ENCODE measurements around the gene NRCAM. TPM values are rescaled to one million over a fixed set of nuclear protein-coding genes. Genes with fewer than 3 reads are reported as not detected.

NRCAM gene
- total RNA-seq, 1 donor from 2014 or later: 9.3 TPM

GRCh38 chr7:108464743-108465142 is 8.5 kb upstream of the NRCAM start:
- H2AFZ ChIP-seq (ENCODE audit: low read depth, low read length): no peak overlapping the region
- no peaks in the 10 kb centered on the region for H3K9me3 ChIP-seq (ENCODE audit: insufficient read depth, low read depth, low read length)
- H3K4me3 ChIP-seq (ENCODE audit: insufficient read depth, low read depth, low read length): no peak overlapping the region
- Mint-ChIP-seq H3K4me3 (ENCODE audit: unreplicated experiment) (no peak overlapping the region), H3K4me1 (ENCODE audit: low read depth, unreplicated experiment) (peaks cover 6% of the 10 kb centered on the region), H3K36me3 (ENCODE audit: low read depth, unreplicated experiment) (no peaks in the 10 kb centered on the region), H3K9me3 (ENCODE audit: unreplicated experiment) (no peaks in the 10 kb centered on the region), H3K27ac (ENCODE audit: unreplicated experiment) (no peak overlapping the region), H3K27me3 (ENCODE audit: low read depth, unreplicated experiment) (no peaks in the 10 kb centered on the region)
- DNase-seq (ENCODE audit: low read depth) (no peak), FAIRE-seq (no peak)
- H3K27ac ChIP-seq (ENCODE audit: low read depth, low read length): no peak overlapping the region
- no peaks in the 10 kb centered on the region for H3K36me3 ChIP-seq (ENCODE audit: insufficient read depth, low read length)
- H4K20me1 ChIP-seq (ENCODE audit: insufficient read depth, low read length): no peaks in the 10 kb centered on the region
- H3K79me2 ChIP-seq (ENCODE audit: insufficient read depth, low read length): no peaks in the 10 kb centered on the region
- H3K27me3 ChIP-seq (ENCODE audit: insufficient read depth, low read length): no peaks in the 10 kb centered on the region
- no peak overlapping the region for H3K9ac ChIP-seq (ENCODE audit: low read length)
- H3K4me1 ChIP-seq (ENCODE audit: insufficient read depth, low read length): no peaks in the 10 kb centered on the region
- TF ChIP-seq EZH2 (IDR thresholded peaks at IDR 0.05; ENCODE audit: insufficient read depth, low read length) (no peak), CTCF (IDR thresholded peaks at IDR 0.05; ENCODE audit: insufficient read depth, low read depth, low read length) (no peak)
- no peak overlapping the region for H3K4me2 ChIP-seq (ENCODE audit: low read length)

GRCh38 chr7:108463613-108464012 is 7.4 kb upstream of the NRCAM start:
- Histone ChIP-seq H3K27ac (ENCODE audit: low read depth, low read length) (no peak overlapping the region), H3K4me3 (ENCODE audit: insufficient read depth, low read depth, low read length) (no peak overlapping the region), H3K9me3 (ENCODE audit: insufficient read depth, low read depth, low read length) (no peaks in the 10 kb centered on the region), H2AFZ (ENCODE audit: low read depth, low read length) (no peak overlapping the region), H3K9ac (ENCODE audit: low read length) (no peak overlapping the region), H3K4me2 (ENCODE audit: low read length) (no peak overlapping the region), H3K36me3 (ENCODE audit: insufficient read depth, low read length) (no peaks in the 10 kb centered on the region), H3K27me3 (ENCODE audit: insufficient read depth, low read length) (peaks cover under 1% of the 10 kb centered on the region), H4K20me1 (ENCODE audit: insufficient read depth, low read length) (no peaks in the 10 kb centered on the region), H3K79me2 (ENCODE audit: insufficient read depth, low read length) (no peaks in the 10 kb centered on the region), H3K4me1 (ENCODE audit: insufficient read depth, low read length) (no peaks in the 10 kb centered on the region)
- DNase-seq (ENCODE audit: low read depth) (no peak), FAIRE-seq (no peak)
- TF ChIP-seq CTCF (IDR thresholded peaks at IDR 0.05; ENCODE audit: insufficient read depth, low read depth, low read length) (no peak), EZH2 (IDR thresholded peaks at IDR 0.05; ENCODE audit: insufficient read depth, low read length) (no peak)
- H3K27me3 Mint-ChIP-seq (ENCODE audit: low read depth, unreplicated experiment): no peaks in the 10 kb centered on the region
- H3K4me3 Mint-ChIP-seq (ENCODE audit: unreplicated experiment): no peak overlapping the region
- H3K4me1 Mint-ChIP-seq (ENCODE audit: low read depth, unreplicated experiment): peaks cover 6% of the 10 kb centered on the region
- H3K9me3 Mint-ChIP-seq (ENCODE audit: unreplicated experiment): no peaks in the 10 kb centered on the region
- no peak overlapping the region for H3K27ac Mint-ChIP-seq (ENCODE audit: unreplicated experiment)
- H3K36me3 Mint-ChIP-seq (ENCODE audit: low read depth, unreplicated experiment): no peaks in the 10 kb centered on the region

- no peak overlapping the region for H3K4me2 ChIP-seq (ENCODE audit: low read length)
- Mint-ChIP-seq H3K4me1 (ENCODE audit: low read depth, unreplicated experiment) (peaks cover 6% of the 10 kb centered on the region), H3K9me3 (ENCODE audit: unreplicated experiment) (no peaks in the 10 kb centered on the region), H3K36me3 (ENCODE audit: low read depth, unreplicated experiment) (no peaks in the 10 kb centered on the region), H3K27ac (ENCODE audit: unreplicated experiment) (no peak overlapping the region), H3K27me3 (ENCODE audit: low read depth, unreplicated experiment) (peaks cover 15% of the 10 kb centered on the region), H3K4me3 (ENCODE audit: unreplicated experiment) (no peak overlapping the region)
- peaks cover 17% of the 10 kb centered on the region for H3K27me3 ChIP-seq (ENCODE audit: insufficient read depth, low read length)
- TF ChIP-seq CTCF (IDR thresholded peaks at IDR 0.05; ENCODE audit: insufficient read depth, low read depth, low read length) (no peak), EZH2 (IDR thresholded peaks at IDR 0.05; ENCODE audit: insufficient read depth, low read length) (no peak)
- no peaks in the 10 kb centered on the region for H3K79me2 ChIP-seq (ENCODE audit: insufficient read depth, low read length)
- no peak for DNase-seq (ENCODE audit: low read depth)
- H3K4me3 ChIP-seq (ENCODE audit: insufficient read depth, low read depth, low read length): no peak overlapping the region
- FAIRE-seq: no peak
- no peak overlapping the region for H3K9ac ChIP-seq (ENCODE audit: low read length)
- no peaks in the 10 kb centered on the region for H3K9me3 ChIP-seq (ENCODE audit: insufficient read depth, low read depth, low read length)
- H3K4me1 ChIP-seq (ENCODE audit: insufficient read depth, low read length): no peaks in the 10 kb centered on the region
- H4K20me1 ChIP-seq (ENCODE audit: insufficient read depth, low read length): no peaks in the 10 kb centered on the region
- no peak overlapping the region for H2AFZ ChIP-seq (ENCODE audit: low read depth, low read length)
- no peaks in the 10 kb centered on the region for H3K36me3 ChIP-seq (ENCODE audit: insufficient read depth, low read length)
- H3K27ac ChIP-seq (ENCODE audit: low read depth, low read length): no peak overlapping the region
Observed at GRCh38 chr7:108461840-108462239, 5.6 kb upstream of the NRCAM start.
